Esophagus muscularis mucosa (tissue), 4 donors: ENCODE measurements around the gene ZNF428.
"Not testable (repeated sequence)": the region's sequence is repeated elsewhere in the genome, so short reads cannot be mapped to it uniquely, and the experiment has no call there.

ENCODE experiments used
- CTCF ChIP-seq, 3 experiments: fragments of 200-600 bp in 2 of 3; fragments of 450-650 bp in 1 of 3; sonication (generic) in 2 of 3; IDR thresholded peaks; one replicate each; pipeline ENCODE4 v1.5.1; 2017 to 2019; ENCODE audit warnings: antibody characterized with exemption in 3 of 3, mild to moderate bottlenecking in 2 of 3, moderate library complexity in 1 of 3
- EP300 ChIP-seq: sonication (generic); formaldehyde crosslinking; IDR thresholded peaks from one replicate; pipeline ENCODE4 v1.6.1; 2017; ENCODE audit warnings: antibody characterized with exemption
- POLR2A ChIP-seq: fragments of 450-650 bp; IDR thresholded peaks from one replicate; pipeline ENCODE4 v1.6.1; 2017; ENCODE audit warnings: antibody characterized with exemption, moderate library complexity, mild to moderate bottlenecking, low read depth
- POLR2AphosphoS5 ChIP-seq, 2 donors: sonication (generic); formaldehyde crosslinking; IDR thresholded peaks; one replicate each; pipeline ENCODE4 v1.6.1; 2017; ENCODE audit warnings: antibody characterized with exemption in 2 of 2

GRCh38 chr19:43587029-43587428 is 32.4 kb downstream of the ZNF428 start:
- TF ChIP-seq POLR2A; CTCF (IDR thresholded peaks at IDR 0.05); POLR2AphosphoS5 (IDR thresholded peaks at IDR 0.05); EP300: not testable (repeated sequence)
